ENCODE measurements around the gene OR13H1. TPM values are rescaled to one million over a fixed set of nuclear protein-coding genes. Genes with fewer than 3 reads are reported as not detected.
"Not testable (repeated sequence)": the region's sequence is repeated elsewhere in the genome, so short reads cannot be mapped to it uniquely, and the experiment has no call there.

Gene OR13H1, protein sequence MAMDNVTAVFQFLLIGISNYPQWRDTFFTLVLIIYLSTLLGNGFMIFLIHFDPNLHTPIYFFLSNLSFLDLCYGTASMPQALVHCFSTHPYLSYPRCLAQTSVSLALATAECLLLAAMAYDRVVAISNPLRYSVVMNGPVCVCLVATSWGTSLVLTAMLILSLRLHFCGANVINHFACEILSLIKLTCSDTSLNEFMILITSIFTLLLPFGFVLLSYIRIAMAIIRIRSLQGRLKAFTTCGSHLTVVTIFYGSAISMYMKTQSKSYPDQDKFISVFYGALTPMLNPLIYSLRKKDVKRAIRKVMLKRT
- total RNA-seq = not detected in 2 replicates

DNA sequence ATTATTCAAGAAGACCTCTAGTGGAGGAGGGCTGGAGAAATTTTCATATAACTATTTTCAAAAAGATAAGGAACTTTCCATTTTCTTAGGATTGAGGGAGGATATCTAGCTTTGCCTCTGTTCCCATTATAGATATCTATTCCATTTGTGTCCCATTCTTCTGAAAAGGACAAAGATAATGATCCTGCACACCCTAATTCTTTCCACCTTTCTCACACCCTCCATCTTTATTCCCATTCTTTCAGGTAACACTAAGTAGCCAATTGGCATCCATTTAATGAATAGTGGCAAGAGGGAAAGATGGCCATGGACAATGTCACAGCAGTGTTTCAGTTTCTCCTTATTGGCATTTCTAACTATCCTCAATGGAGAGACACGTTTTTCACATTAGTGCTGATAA, at the start of gene OR13H1:
OR13H1 (plus strand) TSS at position 301 of the 400 bp plus-strand sequence; CDS start at position 301, 0 bp downstream.
- no peak for DNase-seq (ENCODE audit: extremely low read depth, low read depth, low spot score)

DNA sequence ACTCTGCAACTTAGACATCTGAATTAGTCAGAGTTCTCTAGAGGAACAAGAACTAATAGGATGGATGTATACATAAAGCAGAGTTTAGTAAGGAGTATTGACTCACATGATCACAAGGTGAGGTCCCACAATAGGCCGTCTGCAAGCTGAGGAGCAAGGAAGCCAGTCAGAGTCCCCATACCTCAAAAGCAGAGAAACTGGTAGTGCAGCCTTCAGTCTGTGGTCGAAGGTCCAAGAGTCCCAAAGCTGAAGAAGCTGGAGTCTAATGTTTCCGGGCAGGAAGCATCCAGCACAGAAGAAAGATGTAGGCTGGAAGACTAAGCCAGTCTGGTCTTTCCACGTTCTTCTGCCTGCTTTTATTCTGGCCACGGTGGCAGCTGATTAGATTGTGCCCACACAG, 42.3 kb upstream of the OR13H1 start:
- not testable (repeated sequence) for DNase-seq (ENCODE audit: extremely low read depth, low read depth, low spot score)

DNA sequence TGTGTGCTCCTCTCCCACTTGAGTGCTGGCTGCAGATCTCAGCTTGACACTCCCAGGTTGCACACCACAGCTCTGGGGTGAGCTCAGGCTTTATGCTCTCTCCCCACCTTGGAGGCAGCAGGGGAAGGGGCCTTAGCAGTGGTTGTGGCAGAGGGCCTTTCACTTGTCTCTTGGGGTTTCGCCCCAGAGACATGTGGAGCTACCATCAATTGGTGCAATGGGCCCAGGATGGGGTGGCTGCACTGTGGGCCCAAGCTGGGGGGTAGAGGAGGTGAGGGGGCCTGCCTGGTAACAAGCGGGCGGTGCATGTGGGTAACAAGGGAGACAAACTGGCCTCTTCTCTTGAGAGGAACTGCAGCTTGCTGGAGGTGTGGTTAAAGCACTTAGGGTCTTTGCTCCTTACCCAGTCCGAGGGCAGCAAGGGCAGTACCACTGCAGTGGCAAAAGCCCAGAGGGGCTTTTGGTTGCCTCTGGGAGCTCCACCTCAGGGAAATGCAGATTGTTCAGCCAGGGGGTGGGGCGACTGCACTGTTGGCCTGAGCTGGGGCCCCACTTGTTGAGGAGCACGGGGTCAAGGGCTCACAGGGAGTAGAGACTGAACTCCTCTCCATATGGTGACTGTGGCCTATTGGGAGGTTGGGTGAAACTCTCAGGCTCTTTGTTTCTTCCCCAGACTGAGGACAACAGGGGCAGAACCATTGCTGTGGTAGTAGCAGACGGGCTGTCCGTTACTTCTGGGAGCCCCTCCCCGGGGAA, 30.5 kb upstream of the OR13H1 start:
- no peak for DNase-seq (ENCODE audit: extremely low read depth, low read depth, low spot score)

DNA sequence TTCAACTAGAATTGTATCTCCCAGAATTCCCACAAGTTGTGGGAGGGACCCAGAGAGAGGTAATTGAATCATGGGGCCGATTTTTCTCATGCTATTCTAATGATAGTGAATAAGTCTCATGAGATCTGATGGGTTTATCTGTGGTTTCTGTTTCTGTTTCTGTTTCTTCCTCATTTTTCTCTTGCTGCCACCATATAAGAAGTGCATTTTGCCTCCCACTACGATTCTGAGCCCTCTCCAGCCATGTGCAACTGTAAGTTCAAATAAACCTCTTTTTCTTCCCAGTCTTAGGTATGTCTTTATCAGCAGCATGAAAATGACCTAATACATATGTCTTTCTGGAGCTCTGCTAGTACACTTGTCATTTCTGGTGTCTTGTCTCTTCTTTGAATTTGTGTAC, 22.1 kb upstream of the OR13H1 start:
- DNase-seq (ENCODE audit: extremely low read depth, low read depth, low spot score) = no peak

DNA sequence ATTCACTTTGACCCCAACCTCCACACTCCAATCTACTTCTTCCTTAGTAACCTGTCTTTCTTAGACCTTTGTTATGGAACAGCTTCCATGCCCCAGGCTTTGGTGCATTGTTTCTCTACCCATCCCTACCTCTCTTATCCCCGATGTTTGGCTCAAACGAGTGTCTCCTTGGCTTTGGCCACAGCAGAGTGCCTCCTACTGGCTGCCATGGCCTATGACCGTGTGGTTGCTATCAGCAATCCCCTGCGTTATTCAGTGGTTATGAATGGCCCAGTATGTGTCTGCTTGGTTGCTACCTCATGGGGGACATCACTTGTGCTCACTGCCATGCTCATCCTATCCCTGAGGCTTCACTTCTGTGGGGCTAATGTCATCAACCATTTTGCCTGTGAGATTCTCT, 344 bp downstream of the OR13H1 start:
- DNase-seq (ENCODE audit: extremely low read depth, low read depth, low spot score) = no peak

DNA sequence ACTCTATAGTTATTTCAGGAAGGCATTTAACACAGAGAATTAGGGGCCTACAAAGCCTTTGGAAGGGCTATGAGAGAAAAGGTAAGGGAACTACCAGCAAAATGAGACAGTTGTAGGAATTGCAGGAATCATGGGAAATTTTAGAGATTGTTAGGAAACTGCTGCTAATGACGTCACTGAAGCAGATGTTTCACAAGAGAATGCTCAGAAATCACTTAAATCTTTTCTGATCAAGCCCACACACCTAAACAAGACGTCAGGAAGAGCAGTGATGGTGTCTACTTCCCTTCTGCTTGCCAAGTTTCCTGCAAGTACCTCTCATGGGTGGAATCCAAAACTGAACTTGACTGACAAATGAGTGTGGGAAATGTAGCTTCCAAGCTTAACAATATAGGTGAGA, 5.1 kb downstream of the OR13H1 start:
- no peak for DNase-seq (ENCODE audit: extremely low read depth, low read depth, low spot score)

DNA sequence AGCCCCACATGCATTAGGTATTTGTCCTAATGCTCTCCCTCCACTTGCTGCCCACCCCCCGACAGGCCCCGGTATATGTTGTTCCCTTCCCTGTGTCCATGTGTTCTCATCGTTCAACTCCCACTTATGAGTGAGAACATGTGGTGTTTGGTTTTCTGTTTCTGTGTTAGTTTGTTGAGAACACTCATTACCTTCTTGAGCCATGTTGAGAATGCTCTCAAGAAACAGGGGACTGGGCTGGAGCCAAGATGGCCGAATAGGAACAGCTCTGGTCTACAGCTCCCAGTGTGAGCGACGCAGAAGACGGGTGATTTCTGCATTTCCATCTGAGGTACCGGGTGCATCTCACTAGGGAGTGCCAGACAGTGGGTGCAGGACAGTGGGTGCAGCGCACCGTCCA, 8.6 kb downstream of the OR13H1 start:
- not testable (repeated sequence) for DNase-seq (ENCODE audit: extremely low read depth, low read depth, low spot score)

DNA sequence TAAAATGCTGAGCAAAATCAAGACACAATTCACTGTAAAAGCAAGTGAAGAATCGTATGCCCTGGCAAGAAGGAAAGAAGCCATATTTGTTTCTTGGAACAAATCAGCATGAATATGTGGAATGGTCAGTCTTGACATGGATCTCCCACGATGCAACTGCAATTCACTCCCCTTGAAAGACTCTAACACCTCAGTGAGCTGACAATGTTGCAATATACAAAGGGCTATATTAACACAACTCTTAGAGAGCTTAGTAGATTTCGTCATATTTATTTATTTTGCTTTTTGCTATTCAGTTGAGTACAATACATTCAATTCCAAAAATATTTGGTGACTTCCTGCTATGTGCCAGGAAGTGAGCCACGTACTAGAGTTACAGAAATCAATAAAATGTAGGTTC, 14.7 kb downstream of the OR13H1 start:
- DNase-seq (ENCODE audit: extremely low read depth, low read depth, low spot score) = no peak

DNA sequence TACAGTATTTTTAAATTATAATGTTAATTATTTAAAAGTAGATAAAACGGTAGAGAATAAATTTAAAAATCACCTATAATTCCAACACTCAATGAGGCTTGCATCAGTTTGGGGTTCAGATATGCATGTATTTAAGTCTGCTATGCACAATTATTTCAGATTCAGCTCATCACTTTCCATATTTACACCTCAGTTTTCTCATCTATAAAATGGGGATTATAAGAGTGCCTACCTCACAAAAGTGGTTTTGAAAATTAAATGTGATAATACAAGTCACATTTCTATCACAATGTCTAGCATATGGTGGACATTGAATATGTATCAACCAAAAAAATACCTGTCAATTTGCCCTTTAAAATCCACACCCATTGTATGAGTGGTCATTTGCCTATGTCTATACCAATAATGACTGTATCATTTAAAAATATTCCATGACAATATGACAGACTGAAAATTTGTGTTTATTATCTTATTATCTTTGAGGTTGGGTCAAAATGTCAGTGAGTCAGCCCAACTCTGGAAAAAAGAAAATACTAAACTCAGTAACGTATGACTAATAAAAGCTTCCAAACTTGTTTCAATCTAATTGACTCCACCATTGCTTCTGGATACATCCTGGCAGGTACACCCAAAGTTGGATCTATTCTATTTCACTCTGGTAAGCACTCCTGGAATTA, 20.8 kb downstream of the OR13H1 start:
- DNase-seq (ENCODE audit: extremely low read depth, low read depth, low spot score) = no peak

DNA sequence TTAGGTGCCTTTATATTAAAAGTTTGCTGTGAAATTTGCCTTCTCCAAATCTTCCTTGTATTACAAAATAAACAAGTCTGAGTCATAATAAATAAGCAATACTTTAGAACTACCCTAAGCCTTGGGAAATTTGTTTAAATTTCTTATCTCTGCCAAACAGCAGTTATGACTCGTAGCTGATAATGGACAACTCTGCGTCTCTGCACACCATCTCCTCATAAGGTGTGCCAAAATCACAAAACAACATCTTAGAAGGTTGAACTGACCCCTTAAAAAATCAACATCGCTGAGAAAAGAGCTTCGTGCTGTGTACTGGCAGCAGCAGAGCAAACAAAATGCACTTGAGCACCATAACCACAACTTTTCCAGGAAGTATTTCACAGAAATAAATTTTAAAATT, 22.0 kb downstream of the OR13H1 start:
- DNase-seq (ENCODE audit: extremely low read depth, low read depth, low spot score) = no peak

DNA sequence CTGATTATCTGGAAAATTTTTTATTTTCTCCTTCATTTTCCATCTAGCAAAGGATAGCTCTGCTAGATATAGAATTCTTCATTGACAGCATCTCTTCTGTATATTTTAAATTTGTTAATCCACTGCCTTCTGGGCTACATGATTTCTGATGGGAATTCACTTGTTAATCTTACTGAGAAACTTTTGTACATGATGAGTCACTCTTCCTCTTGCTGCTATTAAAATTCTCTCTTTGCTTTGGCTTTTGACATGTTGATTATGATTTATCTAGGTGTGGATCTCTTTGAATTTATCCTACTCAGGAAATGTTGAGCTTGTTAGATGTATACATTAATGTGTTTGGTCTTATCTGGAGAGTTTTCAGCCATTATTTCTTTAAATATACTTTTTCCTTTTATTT, 27.5 kb downstream of the OR13H1 start:
- no peak for DNase-seq (ENCODE audit: extremely low read depth, low read depth, low spot score)

DNA sequence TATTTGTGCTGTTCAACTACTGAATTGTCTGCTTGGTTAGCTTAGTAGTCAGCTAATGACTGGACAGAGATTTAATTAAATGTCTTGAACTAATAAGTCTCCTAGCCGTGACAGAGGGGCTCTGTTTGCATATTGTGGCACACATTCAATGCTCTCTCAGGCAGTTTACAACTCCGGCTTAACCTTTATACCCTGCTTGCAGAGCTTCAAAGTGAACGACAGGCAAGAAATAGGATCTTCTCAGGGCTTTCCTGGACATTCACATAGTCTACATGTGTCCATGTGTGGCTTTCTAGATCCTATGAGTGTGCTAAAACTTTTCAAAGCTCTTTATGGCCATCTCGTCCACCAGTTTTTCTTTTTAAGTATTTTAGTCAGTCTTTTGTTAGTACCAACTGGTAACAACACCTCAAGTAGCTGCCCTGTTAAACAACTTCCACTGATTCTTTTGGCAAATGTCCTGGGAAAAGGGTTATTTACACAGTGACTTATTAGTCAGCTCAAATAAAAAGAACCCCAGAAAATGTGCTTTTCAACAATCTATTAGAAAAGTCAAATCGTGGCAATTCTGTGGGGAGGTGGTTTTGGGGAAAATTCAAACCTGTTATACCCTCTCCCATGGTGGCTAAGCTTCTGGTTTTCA, 28.6 kb downstream of the OR13H1 start:
- no peak for DNase-seq (ENCODE audit: extremely low read depth, low read depth, low spot score)

DNA sequence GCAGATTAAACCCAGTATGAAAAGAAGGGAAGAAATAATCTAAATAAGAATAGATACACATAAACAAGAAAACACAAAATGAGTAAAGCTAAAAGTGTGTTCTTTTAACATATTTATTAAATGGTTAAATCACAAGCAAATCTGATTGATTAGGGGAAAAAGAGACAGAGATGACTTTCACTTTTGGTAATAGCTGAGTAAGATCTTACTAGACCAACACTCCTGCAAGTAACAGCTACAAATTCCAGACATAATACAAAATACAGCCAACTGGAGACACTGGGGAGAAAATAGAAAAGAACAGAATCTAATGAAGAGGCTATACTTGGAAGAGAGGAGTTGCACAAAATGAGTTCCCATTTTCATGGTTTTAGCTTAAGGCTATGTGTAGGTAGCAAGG, 33.5 kb downstream of the OR13H1 start:
- DNase-seq (ENCODE audit: extremely low read depth, low read depth, low spot score) = no peak

DNA sequence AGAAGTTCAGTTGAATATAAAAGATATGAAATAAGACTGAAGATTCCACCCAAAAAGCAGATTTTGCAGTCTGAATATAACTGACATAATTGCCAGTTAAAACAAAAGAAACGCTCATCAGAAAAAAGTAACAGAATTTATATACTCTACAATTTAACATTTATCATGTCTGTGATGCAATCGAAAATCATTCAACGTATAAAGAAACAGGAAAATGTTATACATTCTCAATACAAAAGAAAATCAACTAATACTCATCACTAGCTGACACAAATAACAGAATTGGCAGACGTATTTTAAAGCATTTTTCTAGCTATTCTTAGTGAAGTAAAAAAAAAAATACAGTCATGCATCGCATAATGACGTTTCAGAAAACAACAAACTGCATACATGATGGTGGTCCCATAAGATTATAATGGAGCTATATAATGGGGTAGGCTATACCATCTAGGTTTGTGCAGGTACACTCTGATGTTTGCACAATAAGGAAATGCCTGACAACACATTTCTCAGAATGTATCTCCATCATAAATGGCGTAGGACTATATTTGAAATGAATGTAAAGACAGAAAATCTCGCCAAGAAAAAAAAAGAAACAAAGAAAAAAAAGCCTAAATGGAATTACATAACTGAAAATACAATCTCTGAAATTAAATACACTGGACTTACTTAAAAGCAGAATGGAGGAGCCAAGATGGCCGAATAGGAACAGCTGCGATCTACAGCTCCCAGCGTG, 34.3 kb downstream of the OR13H1 start:
- no peak for DNase-seq (ENCODE audit: extremely low read depth, low read depth, low spot score)

DNA sequence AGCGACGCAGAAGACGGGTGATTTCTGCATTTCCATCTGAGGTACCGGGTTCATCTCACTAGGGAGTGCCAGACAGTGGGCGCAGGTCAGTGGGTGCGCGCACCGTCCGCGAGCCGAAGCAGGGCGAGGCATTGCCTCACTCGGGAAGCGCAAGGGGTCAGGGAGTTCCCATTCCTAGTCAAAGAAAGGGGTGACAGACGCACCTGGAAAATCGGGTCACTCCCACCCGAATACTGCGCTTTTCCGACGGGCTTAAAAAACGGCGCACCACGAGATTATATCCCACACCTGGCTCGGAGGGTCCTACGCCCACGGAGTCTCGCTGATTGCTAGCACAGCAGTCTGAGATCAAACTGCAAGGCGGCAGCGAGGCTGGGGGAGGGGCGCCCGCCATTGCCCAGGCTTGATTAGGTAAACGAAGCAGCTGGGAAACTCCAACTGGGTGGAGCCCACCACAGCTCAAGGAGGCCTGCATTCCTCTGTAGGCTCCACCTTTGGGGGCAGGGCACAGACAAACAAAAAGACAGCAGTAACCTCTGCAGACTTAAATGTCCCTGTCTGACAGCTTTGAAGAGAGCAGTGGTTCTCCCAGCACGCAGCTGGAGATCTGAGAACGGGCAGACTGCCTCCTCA, 35.0 kb downstream of the OR13H1 start:
- not testable (repeated sequence) for DNase-seq (ENCODE audit: extremely low read depth, low read depth, low spot score)

DNA sequence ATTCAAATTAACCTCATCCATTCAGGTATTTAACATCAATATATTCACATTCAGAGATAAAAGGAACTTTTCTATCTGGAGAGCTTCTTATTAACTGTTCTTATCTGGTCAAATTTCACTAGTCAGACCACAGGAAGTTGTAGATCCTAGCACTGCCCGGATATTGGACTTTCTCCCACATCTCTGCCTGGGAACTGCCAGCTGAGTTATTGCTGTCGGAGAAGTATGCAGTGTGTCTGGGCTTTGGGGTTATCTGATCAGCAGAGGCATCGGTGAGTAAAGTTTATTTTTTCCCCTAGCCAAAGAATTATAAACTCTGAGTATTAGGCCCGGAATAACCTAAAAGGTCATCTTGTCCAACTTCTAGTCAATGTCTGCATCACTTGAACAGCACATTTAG, 45.1 kb downstream of the OR13H1 start:
- no peak for DNase-seq (ENCODE audit: extremely low read depth, low read depth, low spot score)
